ENCODE results near the gene NPY4R. TPM values are rescaled to one million over a fixed set of nuclear protein-coding genes. Genes with fewer than 3 reads are reported as not detected.
"Not testable (repeated sequence)": the region's sequence is repeated elsewhere in the genome, so short reads cannot be mapped to it uniquely, and the experiment has no call there.

NPY4R gene
- total RNA-seq, 4 donors from 2014 or later: not detected

DNA sequence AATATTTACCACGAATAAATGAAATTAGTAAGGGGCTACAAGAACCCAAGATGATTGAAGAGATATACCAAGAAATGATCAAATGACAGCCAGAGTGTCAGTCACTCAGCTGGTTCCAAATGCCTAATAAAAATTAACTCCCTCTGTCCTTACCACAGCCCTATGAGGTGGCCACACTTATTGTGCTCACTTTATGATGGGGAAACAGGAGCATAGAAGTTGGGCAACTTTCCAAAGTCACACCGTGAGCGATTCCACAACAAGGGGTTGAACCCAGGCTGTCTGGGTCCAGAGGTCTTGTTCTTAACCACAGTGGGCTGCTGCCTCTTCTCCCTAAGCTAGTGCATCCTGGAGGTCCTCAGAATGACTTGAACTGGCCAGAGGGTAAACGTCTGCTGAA is 31.6 kb upstream of the NPY4R start:
- H3K27ac ChIP-seq (replicated peaks in 1 of 4); intact Hi-C loops (cut with DNase I); H3K4me1 ChIP-seq; H3K9me3 ChIP-seq; H3K27me3 ChIP-seq; DNase-seq (ENCODE audit: extremely low spot score); H3K36me3 ChIP-seq; H3K4me3 ChIP-seq: not testable (repeated sequence)
- no CpG with 5 or more reads among the region's 4 CpGs for WGBS

DNA sequence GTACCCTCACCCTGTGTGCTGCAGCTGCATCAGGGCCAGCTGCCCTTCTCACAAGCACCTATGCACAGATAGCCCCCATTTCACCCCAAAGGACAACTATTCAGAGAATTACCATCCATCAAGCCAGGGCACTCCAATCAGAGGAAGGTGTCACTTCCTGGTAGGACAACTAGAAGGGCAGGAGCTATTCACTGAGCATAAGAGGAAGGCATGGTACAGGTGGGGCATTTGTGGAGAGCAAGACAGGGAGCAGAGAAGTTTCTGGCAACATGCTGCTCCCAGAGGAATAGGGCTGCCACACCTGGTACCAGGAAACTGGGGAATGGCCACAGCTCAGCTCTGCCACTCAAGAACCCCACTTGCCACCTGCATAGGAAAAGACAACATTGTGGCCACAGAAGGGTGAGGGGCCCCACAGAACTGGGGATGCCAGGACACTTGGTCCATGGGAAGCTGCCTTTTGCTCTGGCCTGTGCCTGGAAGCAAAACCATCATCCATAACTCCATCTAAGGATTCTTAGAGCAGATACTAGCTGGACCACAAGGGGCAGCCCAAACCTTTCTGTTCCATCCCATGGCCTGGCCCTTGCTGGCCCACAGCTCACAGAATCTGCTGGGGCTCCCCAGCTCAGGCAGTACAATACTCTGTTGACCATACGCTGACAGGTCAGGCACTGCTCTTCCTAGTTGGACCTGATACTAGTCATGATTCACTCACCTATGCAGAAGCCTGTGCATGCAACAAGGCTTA is 25.8 kb upstream of the NPY4R start:
- H3K4me3 ChIP-seq; intact Hi-C loops (cut with DNase I); H3K27ac ChIP-seq (replicated peaks in 1 of 4); H3K9me3 ChIP-seq; H3K27me3 ChIP-seq; H3K4me1 ChIP-seq; H3K36me3 ChIP-seq; DNase-seq (ENCODE audit: extremely low spot score): not testable (repeated sequence)
- WGBS: no CpG with 5 or more reads among the region's 1 CpG

DNA sequence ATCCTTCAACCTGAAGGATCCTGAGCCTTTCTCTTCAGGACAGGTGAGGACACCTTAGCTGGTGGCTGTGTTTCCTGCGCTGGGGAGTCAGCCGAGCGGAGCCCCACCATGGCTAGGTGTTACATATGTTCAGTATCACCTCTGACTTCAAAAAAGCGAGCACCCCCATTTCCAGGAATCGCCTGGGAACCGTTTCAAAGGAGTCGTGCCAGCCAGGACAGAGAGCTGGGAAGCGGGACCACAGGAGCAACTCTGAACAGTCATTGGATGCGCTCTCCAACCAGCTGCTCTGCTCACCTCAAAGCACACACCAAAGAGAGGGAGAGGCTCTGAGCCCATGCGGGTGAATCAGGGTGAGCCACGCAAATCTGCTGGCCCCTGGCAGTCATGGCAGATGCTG is 24.5 kb upstream of the NPY4R start:
- H3K9me3 ChIP-seq; H3K4me3 ChIP-seq; intact Hi-C loops (cut with DNase I); H3K36me3 ChIP-seq; H3K27ac ChIP-seq (replicated peaks in 1 of 4); H3K4me1 ChIP-seq; H3K27me3 ChIP-seq: not testable (repeated sequence)
- peak; percentile 26 for DNase-seq (ENCODE audit: extremely low spot score)
- no CpG with 5 or more reads among the region's 11 CpGs for WGBS

DNA sequence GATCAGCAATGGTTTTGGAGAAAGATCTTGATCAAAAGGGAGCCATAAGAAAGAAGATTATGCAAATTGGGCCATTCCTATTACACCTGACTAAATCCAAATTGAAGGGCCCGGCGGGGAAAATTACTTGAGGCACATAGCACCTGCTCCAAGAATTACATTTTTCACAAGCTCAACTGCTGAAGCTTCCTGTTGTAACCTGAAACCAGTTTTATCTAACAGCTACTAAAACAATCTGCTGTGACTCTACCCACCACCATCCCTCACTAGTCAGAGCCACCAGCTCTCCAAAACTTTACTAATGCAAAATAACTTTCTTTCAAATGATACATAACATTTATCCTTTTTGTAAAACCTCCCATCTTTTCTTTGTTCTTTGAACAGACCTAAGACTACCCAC is 20.7 kb upstream of the NPY4R start:
- H3K27me3 ChIP-seq; H3K4me1 ChIP-seq; H3K9me3 ChIP-seq; intact Hi-C loops (cut with DNase I); H3K36me3 ChIP-seq; DNase-seq (ENCODE audit: extremely low spot score); H3K27ac ChIP-seq (replicated peaks in 1 of 4); H3K4me3 ChIP-seq: not testable (repeated sequence)
- WGBS: no CpG with 5 or more reads among the region's 2 CpGs

DNA sequence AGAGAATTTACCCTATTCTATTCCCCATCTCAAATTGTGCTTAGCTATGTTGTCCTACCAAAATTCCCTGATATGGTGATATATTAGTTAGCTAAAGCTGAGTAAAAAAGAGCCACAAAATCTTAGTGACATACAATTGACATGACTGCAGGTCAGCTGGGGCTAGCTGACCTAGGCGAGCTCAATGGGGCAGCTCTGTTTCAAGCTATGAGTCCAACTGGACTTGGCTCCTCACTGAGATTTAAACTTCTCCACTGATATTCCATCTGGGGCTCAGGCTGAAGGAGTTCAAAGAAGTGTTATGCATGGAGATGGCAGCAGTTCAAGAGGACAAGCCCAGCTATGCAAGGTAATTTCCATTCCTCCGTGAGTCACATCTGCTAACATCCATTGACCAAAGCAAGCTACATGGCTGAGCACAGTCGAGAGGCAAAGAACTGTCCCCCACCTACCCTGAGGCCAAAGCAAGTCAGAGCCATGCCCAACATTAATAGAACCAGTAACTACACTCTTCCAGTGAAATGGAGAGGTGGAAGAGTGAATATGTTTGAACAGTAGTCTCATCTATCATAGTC is 9.1 kb upstream of the NPY4R start:
- DNase-seq (ENCODE audit: extremely low spot score); H3K4me3 ChIP-seq; H3K36me3 ChIP-seq; H3K4me1 ChIP-seq; H3K27ac ChIP-seq (replicated peaks in 1 of 4); H3K9me3 ChIP-seq; intact Hi-C loops (cut with DNase I); H3K27me3 ChIP-seq: not testable (repeated sequence)
- WGBS: no CpG with 5 or more reads among the region's 3 CpGs

DNA sequence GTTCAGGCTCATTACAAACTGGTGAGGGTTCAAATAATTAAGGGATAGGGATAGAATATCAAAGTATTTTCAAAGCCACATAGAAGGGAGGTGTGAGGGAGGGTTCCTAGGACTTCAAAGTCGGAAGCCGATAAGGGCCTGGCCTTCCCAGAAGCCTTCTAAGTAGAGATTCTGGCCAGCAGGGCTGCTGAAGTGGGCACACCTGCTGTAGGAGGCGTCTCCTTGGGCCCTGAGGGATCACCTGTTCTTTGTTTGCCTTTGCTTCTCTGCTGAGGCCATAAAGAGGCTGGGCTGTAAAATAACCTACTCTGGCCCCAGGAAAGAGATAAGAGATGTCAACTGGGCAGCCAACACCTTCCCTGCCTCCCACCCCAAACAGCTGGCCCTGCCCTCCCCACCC is 8.0 kb upstream of the NPY4R start:
- WGBS: 93% methylated on average over 2 of the region's 3 CpGs
- H3K4me1 ChIP-seq; H3K36me3 ChIP-seq; H3K4me3 ChIP-seq; H3K9me3 ChIP-seq; H3K27me3 ChIP-seq; intact Hi-C loops (cut with DNase I); H3K27ac ChIP-seq (replicated peaks in 1 of 4); DNase-seq (ENCODE audit: extremely low spot score): not testable (repeated sequence)

DNA sequence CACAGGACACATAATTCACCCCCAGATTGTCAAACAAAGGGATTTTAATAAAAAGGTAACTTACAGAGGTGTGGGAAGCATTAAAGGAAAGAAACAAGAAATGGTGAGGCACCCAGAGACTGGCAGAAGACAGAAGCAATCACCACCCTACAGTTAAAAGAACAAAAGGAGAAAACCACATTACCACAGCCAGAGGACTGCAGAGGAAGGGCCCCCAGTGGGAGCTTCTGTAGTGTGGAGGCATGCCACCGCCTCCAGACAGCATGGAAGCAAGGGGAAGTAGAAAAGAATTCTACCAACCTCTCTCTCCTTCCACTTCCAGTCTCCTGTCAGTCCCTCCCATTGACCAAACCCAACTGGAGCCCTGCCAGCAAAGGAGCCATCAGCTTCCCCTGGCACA is 4.4 kb upstream of the NPY4R start:
- H3K4me1 ChIP-seq; DNase-seq (ENCODE audit: extremely low spot score); H3K4me3 ChIP-seq; H3K36me3 ChIP-seq; H3K27ac ChIP-seq (replicated peaks in 1 of 4); H3K27me3 ChIP-seq; H3K9me3 ChIP-seq; intact Hi-C loops (cut with DNase I): not testable (repeated sequence)
- WGBS: no CpG with 5 or more reads among the region's 1 CpG

DNA sequence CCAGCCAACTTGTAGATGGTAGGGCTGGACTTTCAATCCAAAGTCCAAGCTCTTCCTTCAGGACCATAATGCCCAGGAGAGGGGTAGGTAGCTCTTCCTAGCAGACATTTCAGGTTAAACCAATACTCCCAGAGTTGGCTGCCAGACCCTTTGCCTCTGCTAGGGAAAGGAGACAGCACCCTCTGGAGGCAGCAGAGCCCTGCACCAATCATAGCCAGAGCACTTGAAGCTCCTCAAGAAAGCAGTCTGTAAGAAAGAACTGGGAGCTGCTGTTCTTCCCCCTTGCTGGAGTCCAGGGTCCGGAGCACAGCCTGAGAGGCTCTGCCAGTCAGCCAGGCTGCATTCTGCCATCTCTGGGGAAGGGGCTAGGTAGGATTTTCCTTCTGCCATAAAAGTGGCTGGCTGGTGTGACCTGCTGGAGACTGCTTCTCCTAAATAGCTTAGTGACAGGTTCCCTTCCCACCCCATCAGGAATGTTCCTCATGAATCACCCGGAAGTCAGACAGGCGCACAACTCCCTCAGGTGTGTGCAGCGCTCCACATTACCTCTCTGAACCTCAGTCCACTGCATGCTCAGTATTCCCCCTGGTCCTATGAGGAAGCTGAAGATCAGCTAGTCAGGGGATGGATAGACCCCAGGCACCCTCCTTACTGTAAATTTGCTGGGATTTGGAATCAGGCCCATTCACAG is 2.5 kb upstream of the NPY4R start:
- DNase-seq (ENCODE audit: extremely low spot score); H3K4me3 ChIP-seq; H3K4me1 ChIP-seq; intact Hi-C loops (cut with DNase I); H3K27ac ChIP-seq (replicated peaks in 1 of 4); H3K9me3 ChIP-seq; H3K27me3 ChIP-seq; H3K36me3 ChIP-seq: not testable (repeated sequence)
- TF ChIP-seq, protein P1, sequence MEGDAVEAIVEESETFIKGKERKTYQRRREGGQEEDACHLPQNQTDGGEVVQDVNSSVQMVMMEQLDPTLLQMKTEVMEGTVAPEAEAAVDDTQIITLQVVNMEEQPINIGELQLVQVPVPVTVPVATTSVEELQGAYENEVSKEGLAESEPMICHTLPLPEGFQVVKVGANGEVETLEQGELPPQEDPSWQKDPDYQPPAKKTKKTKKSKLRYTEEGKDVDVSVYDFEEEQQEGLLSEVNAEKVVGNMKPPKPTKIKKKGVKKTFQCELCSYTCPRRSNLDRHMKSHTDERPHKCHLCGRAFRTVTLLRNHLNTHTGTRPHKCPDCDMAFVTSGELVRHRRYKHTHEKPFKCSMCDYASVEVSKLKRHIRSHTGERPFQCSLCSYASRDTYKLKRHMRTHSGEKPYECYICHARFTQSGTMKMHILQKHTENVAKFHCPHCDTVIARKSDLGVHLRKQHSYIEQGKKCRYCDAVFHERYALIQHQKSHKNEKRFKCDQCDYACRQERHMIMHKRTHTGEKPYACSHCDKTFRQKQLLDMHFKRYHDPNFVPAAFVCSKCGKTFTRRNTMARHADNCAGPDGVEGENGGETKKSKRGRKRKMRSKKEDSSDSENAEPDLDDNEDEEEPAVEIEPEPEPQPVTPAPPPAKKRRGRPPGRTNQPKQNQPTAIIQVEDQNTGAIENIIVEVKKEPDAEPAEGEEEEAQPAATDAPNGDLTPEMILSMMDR (IDR thresholded peaks at IDR 0.05): peak in 1 of 3 experiments; percentile 20
- no CpG with 5 or more reads among the region's 4 CpGs for WGBS

DNA sequence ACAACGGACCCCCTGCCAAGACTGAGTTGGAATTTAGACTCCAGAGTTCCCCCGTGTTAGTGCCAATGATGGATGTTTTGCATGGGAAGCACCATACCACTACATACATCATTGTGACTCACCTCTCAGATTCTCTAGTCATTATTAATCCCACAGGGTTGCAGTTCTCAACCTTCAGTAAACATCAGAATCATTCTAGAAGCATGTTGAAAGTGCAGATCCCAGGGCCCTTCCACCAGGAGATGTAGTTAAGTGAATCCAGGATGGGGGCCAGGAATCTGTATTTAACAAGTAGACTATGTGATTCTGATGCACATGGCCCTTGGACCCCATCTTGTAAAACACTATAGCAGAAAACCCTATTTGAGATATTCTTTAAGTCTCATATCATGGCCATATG is 2.1 kb downstream of the NPY4R start:
- WGBS: no CpG with 5 or more reads among the region's 2 CpGs

DNA sequence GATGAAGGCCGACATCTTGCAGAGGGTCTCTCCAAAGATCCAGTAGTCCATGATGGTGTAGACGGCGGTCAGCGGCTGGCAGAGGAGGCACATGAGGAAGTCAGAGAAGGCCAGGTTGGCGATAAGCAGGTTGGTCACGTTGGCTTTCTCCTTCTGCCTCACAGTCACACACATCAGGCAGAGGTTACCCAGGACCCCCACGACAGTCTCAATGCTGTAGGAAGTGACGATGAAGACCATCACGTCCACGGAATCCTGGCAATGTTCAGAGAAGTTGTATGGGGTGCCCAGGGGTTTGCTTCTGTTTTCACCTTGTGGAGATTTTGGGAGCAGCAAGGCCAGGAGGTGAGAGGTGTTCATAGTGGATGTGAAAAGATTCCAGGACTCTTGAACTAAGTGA is 3.5 kb downstream of the NPY4R start:
- 70% methylated on average over 2 of the region's 10 CpGs for WGBS
- H3K27ac ChIP-seq (replicated peaks in 1 of 4); H3K27me3 ChIP-seq; intact Hi-C loops (cut with DNase I); H3K9me3 ChIP-seq; H3K4me1 ChIP-seq; H3K4me3 ChIP-seq; H3K36me3 ChIP-seq: not testable (repeated sequence)
- peak; percentile 85 for DNase-seq (ENCODE audit: extremely low spot score)

More for the DNA sequence above, 2.1 kb downstream of the NPY4R start:
- H3K4me1 ChIP-seq; H3K27me3 ChIP-seq; H3K4me3 ChIP-seq; H3K9me3 ChIP-seq; DNase-seq (ENCODE audit: extremely low spot score); H3K36me3 ChIP-seq; H3K27ac ChIP-seq (replicated peaks in 1 of 4); intact Hi-C loops (cut with DNase I): not testable (repeated sequence)

DNA sequence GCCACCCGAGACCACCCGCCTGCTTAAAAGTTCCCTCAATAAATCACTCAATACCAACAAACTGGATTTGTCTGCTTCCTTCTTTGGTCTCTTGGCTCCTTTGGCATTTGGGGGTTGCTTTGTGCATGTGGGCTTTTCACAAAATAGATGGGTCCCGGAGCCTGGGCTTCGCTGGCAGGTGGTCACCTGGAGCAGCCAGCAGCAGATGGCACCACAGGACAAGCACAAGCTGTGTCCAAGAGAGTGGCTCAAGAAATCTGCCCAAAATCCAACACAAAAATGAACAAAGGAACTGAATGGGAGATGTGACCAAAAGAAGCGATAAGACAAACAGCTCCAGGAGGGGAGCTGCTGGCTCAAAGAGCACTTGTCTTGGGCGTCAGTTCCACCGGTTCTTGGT is 6.2 kb downstream of the NPY4R start:
- H3K27me3 ChIP-seq; H3K4me1 ChIP-seq; intact Hi-C loops (cut with DNase I); H3K27ac ChIP-seq (replicated peaks in 1 of 4); H3K4me3 ChIP-seq; H3K36me3 ChIP-seq; DNase-seq (ENCODE audit: extremely low spot score); H3K9me3 ChIP-seq: not testable (repeated sequence)
- WGBS: 93% methylated on average over 3 of the region's 7 CpGs

DNA sequence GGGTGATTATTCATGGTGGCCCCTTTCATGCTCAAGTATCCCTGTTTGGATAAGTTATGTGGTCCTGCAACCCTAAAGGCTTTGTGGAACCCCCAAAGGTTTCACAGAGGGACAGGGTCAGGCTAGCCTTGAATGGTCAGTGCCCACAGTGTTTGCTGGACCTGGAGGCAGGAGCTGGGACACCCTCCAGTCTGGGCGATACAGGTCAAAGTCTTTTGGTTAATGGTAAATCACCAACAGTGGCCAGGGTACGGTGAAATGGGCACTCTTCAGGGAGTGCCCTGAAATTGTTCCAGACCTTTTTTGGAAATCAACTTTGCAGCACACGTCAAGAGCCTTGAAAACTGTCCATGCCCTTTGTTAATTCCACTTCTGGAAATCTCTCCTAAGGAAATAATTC is 8.7 kb downstream of the NPY4R start:
- not testable (repeated sequence) for H3K27ac ChIP-seq (replicated peaks in 1 of 4)
- WGBS: no CpG with 5 or more reads among the region's 3 CpGs

More for the DNA sequence above, 8.7 kb downstream of the NPY4R start:
- intact Hi-C loops (cut with DNase I); H3K9me3 ChIP-seq; H3K27me3 ChIP-seq; DNase-seq (ENCODE audit: extremely low spot score); H3K4me3 ChIP-seq; H3K36me3 ChIP-seq; H3K4me1 ChIP-seq: not testable (repeated sequence)
